DOHH2 (cell line): ENCODE results near the gene RAB7A.

Experiments used
- CTCF ChIP-seq: fragments of 200-600 bp; sonication (generic); IDR thresholded peaks from one replicate; pipeline ENCODE4 v1.5.1; 2014; ENCODE audit warnings: antibody characterized with exemption, mild to moderate bottlenecking, low read depth, low read length; ENCODE audit not compliant: poor library complexity, severe bottlenecking
- EZH2phosphoT487 ChIP-seq: fragments of 200-600 bp; sonication (generic); IDR thresholded peaks from 2 replicates; pipeline ENCODE4 v1.6.1; 2017; ENCODE audit warnings: borderline replicate concordance, mild to moderate bottlenecking, antibody characterized with exemption, low read length, moderate library complexity, mixed read lengths

- TF ChIP-seq CTCF, result no peak
- TF ChIP-seq EZH2phosphoT487, result no peak
Measured at GRCh38 chr3:128707928-128708494, 18.0 kb upstream of the RAB7A start.
